Upper lobe of left lung (tissue), 4 donors: ENCODE data around the gene SPINK5.
A peak's percentile ranks its signal among the peaks of the same experiment; 100 is the strongest.

ENCODE experiments used
- EP300 ChIP-seq, 4 donors: sonication (generic); formaldehyde crosslinking; IDR thresholded peaks; one replicate each; pipeline ENCODE4 v1.5.1; 2017; ENCODE audit warnings: antibody characterized with exemption in 4 of 4, control low read depth in 2 of 4
- TF ChIP-seq, protein P1 (sequence below), 6 experiments: fragments of 450-650 bp in 4 of 6; fragments of 200-600 bp in 2 of 6; sonication (generic) in 2 of 6; IDR thresholded peaks; one replicate each; pipeline ENCODE4 v1.5.1; 2016 to 2019; ENCODE audit warnings: antibody characterized with exemption in 6 of 6

DNA sequence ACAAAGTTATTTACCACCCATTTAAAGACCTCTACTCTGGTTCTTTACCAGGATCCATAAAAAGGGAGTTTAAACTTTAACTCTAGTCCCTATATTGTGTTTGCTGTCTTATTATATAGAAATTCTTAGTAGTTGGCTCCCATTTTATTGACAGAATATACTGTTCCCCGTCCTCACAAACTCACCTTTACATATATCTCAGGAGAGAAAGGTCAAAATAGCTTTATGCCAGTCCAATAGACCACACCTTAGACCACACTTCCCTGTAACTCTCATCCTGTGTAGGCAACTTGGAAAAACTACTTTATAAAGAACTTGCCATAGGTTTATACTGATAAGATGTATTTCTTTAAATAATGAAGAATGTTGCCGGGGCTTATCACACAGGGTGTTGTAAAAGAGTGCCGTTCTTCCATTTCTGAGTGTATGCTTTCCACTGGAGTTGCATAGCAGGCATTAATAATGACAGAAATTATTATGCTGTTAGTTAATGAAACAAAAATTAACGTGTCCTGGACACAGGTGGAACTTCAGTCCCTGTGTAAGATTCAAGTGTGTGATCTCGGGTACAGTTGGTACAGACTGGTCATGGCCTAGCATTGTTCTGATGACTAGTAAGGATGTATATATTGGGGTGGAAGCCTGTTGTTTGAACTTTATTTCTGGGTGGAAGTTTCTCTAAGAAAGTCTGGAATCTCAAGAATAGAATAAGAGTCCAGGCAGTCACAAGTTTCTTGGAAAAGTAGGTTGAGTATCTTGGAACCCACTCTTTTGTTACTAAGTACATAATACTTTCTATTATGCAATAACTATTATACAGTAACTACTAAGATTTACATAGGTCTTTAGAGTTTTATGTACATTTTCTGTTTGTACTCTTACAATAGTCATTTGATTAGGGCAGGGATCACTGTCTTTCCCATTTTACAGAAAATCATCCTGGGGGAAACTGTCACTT, 71.6 kb downstream of the SPINK5 start:
- peak in 1 of 4 donors; percentile 32 for TF ChIP-seq EP300 (IDR thresholded peaks at IDR 0.05)
- TF ChIP-seq, protein P1, sequence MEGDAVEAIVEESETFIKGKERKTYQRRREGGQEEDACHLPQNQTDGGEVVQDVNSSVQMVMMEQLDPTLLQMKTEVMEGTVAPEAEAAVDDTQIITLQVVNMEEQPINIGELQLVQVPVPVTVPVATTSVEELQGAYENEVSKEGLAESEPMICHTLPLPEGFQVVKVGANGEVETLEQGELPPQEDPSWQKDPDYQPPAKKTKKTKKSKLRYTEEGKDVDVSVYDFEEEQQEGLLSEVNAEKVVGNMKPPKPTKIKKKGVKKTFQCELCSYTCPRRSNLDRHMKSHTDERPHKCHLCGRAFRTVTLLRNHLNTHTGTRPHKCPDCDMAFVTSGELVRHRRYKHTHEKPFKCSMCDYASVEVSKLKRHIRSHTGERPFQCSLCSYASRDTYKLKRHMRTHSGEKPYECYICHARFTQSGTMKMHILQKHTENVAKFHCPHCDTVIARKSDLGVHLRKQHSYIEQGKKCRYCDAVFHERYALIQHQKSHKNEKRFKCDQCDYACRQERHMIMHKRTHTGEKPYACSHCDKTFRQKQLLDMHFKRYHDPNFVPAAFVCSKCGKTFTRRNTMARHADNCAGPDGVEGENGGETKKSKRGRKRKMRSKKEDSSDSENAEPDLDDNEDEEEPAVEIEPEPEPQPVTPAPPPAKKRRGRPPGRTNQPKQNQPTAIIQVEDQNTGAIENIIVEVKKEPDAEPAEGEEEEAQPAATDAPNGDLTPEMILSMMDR (IDR thresholded peaks at IDR 0.05), result no peak
